Fibroblast of the aortic adventitia (primary cell): ENCODE measurements around the gene AIPL1. TPM values are rescaled to one million over a fixed set of nuclear protein-coding genes. Genes with fewer than 3 reads are reported as not detected.

Source experiments
- DNase-seq: peaks from one replicate; pipeline ENCODE4 v3.0.0-alpha.2; 2010; ENCODE audit warnings: low read depth
- H3K4me3 ChIP-seq: 2 replicates; pipeline ENCODE4 v1.5.1; 2011; ENCODE audit warnings: low read depth, mild to moderate bottlenecking, control low read depth, low read length, moderate library complexity
- total RNA-seq: library from RNA; depleted of rRNA; stranded (reverse); fragments of >200 nt; gene quantifications from 2 replicates; pipeline ENCODE4 v1.2.3, GENCODE V29; 2012; ENCODE audit warnings: low replicate concordance
- TF ChIP-seq, protein P1 (sequence below): IDR thresholded peaks from 2 replicates; pipeline ENCODE4 v1.5.1; 2011; ENCODE audit warnings: mild to moderate bottlenecking, low read length, control low read depth, inconsistent platforms; ENCODE audit not compliant: insufficient read depth

The AIPL1 gene
- total RNA-seq, 1 donor, result 0.09 TPM

GRCh38 chr17:6386041-6386630 lies 48.8 kb downstream of the AIPL1 start:
- TF ChIP-seq, protein P1, sequence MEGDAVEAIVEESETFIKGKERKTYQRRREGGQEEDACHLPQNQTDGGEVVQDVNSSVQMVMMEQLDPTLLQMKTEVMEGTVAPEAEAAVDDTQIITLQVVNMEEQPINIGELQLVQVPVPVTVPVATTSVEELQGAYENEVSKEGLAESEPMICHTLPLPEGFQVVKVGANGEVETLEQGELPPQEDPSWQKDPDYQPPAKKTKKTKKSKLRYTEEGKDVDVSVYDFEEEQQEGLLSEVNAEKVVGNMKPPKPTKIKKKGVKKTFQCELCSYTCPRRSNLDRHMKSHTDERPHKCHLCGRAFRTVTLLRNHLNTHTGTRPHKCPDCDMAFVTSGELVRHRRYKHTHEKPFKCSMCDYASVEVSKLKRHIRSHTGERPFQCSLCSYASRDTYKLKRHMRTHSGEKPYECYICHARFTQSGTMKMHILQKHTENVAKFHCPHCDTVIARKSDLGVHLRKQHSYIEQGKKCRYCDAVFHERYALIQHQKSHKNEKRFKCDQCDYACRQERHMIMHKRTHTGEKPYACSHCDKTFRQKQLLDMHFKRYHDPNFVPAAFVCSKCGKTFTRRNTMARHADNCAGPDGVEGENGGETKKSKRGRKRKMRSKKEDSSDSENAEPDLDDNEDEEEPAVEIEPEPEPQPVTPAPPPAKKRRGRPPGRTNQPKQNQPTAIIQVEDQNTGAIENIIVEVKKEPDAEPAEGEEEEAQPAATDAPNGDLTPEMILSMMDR, result no peak
- H3K4me3 ChIP-seq, result no peak overlapping the region
- no peak for DNase-seq

GRCh38 chr17:6384481-6384880 lies 50.4 kb downstream of the AIPL1 start:
- TF ChIP-seq, protein P1, result no peak
- H3K4me3 ChIP-seq, result no peak overlapping the region

DNA sequence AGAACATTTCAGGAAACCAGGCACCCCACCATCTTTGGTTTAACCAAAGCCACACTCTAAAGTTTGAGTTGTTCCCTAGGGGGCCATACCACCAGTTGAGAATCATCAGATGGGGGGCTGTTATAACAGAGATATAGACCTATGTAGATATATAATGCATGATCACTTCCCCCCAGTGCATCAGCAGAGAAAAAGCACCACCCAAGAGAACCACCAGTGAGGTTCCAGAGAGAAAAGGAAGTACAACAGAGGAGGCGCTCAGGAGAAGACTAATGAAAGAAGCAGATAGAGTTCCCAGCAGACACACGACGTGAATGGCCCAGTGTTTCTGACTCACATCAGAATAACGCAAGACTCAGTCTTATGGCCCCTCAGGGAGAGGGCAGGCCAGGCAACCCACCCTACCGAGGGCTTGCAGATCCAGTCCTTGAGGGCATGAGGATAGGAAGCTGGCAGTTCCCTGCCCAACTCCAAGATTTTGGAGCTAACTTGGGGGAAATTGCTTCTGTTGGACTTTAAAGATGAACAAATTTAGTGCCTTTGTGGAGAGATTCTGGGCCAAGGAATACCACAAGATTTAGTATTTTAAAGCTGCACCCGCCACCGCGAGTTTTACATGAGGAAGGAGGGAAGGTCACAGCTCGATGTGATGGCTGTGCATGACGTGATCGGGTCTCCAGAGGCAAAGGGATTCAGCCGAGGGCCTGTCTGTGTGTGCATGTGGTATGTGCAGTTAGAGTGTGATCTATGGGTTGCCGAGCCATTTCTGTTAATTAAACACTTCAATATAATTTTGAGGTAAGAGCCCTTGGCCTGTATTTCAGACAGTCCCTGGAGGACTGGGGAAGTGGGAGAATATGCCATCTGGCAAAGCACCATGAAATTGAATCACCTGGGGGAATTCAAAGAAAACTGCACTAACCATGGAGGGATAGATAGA lies 53.1 kb downstream of the AIPL1 start:
- TF ChIP-seq, protein P1, result no peak
- no peak overlapping the region for H3K4me3 ChIP-seq
- DNase-seq, result no peak

More at GRCh38 chr17:6384481-6384880, 50.4 kb downstream of the AIPL1 start:
- no peak for DNase-seq

DNA sequence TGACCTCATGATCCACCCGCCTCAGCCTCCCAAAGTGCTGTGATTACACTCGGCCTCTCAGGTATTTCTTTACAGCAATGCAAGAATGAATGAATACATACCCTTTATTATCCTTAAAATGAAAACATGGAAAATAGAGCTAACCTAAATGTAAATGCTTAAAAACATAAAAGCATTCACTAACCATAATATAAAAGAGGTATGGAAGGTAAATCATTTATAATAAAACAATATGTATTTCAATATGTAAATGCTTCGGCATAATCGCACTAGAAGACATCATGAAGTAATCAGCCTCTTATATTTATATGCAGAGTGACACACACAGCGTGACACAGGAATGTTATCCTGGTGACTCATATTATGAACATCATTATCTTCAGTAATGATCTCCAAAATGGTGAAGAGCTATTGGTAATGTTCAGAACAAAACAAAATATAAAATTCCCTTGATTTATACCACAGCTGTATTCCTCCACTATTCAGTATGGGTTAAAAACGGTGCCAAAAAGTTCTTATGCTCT lies 53.9 kb downstream of the AIPL1 start:
- TF ChIP-seq, protein P1, result no peak
- no peak for DNase-seq
- H3K4me3 ChIP-seq, result no peak overlapping the region

DNA sequence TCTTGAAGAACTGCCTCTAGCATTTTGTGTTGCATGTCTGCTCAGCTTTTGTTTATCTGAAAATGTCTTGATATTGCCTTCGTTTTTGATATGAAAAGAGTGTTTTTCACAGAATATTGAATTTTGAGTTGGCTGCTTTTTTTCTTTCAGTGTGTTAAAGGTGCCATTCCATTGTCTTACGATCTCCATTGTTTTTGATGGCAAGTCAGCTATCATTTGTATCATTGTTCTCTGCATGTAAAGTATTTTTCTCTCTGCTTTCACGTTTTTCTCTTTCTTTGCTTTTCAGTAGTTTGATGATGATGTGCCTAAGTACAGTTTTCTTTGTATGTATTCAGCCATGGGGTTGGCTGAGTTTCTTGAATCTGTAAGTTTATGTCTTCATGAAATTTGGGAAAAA lies 57.0 kb downstream of the AIPL1 start:
- no peak for DNase-seq
- H3K4me3 ChIP-seq, result no peak overlapping the region
- TF ChIP-seq, protein P1, result no peak

DNA sequence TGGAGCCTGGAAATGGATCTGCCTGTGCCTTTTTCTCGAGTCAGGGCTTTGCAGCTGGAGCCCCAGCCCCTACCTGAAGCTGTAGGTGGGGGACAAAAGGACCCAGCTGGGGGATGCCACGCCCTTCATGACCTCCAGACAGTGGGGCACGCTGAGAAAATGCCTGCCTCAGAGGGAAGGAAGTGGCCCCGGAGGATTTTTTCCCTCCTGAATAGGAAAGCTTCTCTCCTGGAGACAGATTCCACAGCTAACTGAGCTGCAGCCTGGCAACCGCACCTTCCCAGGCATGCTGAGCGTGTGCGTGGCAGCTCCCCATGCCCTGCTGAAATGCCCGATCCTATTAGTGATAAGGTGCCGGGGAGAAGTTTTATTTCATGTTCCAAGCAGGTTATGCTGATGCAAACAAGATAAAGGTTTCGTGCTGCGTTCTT lies 58.0 kb downstream of the AIPL1 start:
- TF ChIP-seq, protein P1, result no peak
- H3K4me3 ChIP-seq, result no peak overlapping the region
- no peak for DNase-seq
